ENCODE data around the gene DEFB131B. TPM values are rescaled to one million over a fixed set of nuclear protein-coding genes. Genes with fewer than 3 reads are reported as not detected.
"Not testable (repeated sequence)": the region's sequence is repeated elsewhere in the genome, so short reads cannot be mapped to it uniquely, and the experiment has no call there.

DEFB131B gene
- polyA plus RNA-seq, 1 experiment = not detected

DNA sequence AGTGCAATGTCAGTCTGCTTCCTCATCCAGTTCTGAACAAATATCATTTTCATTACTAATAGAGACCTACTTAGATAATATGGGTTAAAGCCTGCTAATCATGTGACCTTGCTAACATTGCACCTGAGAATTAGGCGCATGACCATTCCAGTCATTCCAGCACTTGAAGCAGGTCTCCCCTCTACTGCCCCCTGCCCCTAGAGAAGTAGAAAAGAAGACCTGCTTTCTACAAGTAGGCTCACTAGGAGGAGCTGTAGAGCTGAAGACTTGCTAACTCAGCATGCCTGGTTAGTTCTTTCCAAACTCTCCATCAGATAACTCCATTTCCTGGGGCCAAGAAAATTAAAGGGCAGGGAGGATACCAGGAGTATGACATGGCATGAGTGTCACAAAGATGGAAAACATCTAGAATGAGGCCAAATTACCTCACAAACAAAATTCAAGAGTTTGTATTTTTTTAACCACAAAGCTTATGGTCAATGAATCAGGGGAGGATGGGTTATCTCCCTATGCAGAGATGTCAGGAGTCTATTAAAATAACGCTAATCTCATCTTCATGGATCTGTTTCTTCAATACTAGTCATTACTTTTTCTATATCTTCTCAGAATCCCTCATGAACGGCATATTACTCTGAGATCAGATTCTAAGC is 14.2 kb upstream of the DEFB131B start:
- CTCF ChIA-PET = interaction anchor here (0.8 to 1.1 kb wide), 3 partner anchors 13 to 567 kb away, joined by 4 to 6 read pairs (median 5); no protein-coding TSS in a partner anchor
- peak; percentile 15 for DNase-seq (ENCODE audit: low read depth, low spot score)
- H3K9me3 ChIP-seq (ENCODE audit: control insufficient read depth, insufficient read depth, low read length); H3K4me3 ChIP-seq (ENCODE audit: low read depth, low read length); H3K27me3 ChIP-seq (ENCODE audit: control insufficient read depth, insufficient read depth, low read length); H3K27ac ChIP-seq (ENCODE audit: low read depth, low read length); POLR2A ChIA-PET: not testable (repeated sequence)
- TF ChIP-seq, protein P1, sequence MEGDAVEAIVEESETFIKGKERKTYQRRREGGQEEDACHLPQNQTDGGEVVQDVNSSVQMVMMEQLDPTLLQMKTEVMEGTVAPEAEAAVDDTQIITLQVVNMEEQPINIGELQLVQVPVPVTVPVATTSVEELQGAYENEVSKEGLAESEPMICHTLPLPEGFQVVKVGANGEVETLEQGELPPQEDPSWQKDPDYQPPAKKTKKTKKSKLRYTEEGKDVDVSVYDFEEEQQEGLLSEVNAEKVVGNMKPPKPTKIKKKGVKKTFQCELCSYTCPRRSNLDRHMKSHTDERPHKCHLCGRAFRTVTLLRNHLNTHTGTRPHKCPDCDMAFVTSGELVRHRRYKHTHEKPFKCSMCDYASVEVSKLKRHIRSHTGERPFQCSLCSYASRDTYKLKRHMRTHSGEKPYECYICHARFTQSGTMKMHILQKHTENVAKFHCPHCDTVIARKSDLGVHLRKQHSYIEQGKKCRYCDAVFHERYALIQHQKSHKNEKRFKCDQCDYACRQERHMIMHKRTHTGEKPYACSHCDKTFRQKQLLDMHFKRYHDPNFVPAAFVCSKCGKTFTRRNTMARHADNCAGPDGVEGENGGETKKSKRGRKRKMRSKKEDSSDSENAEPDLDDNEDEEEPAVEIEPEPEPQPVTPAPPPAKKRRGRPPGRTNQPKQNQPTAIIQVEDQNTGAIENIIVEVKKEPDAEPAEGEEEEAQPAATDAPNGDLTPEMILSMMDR (IDR thresholded peaks at IDR 0.05; ENCODE audit: low read depth, low read length) = peak; percentile 60

DNA sequence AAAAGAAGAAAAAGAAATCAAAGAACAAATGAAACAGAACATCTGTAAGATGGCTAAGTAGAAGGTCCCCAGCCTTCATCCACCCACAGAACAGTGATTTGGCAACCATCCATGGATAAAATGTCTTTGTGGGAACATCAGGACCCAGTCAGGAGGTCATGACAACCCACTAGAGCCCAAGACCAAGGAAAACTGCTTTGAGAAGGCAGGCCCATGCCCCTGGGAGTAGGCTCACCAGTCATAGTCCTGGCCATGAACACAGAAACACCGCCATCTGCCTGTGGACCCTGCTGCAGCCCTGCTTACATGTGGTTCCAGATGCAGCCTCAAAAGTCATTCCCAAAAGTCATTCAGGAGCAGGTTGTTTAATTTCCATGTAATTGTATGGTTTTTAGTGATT is 11.0 kb upstream of the DEFB131B start:
- H3K27me3 ChIP-seq (ENCODE audit: control insufficient read depth, insufficient read depth, low read length); DNase-seq (ENCODE audit: low read depth, low spot score); CTCF ChIA-PET; POLR2A ChIA-PET; H3K4me3 ChIP-seq (ENCODE audit: low read depth, low read length); H3K27ac ChIP-seq (ENCODE audit: low read depth, low read length); H3K9me3 ChIP-seq (ENCODE audit: control insufficient read depth, insufficient read depth, low read length): not testable (repeated sequence)

DNA sequence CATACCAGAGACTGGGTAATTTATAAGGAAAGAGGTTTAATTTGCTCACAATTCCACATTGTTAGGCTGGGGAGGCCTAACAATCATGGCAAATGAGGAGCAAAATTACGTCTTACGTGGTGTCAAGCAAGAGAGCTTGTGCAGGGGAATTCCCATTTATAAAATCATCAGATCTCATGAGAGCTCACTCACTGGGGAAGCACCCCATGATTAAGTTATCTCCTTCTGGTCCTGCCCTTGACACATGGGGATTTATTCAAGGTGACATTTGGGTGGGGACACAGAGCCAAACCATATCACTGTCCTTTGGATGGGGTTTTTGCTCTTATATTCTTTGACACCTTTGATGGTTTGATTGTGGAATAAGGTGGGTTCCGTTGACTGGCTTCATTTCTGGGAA is 8.3 kb upstream of the DEFB131B start:
- H3K27me3 ChIP-seq (ENCODE audit: control insufficient read depth, insufficient read depth, low read length); H3K9me3 ChIP-seq (ENCODE audit: control insufficient read depth, insufficient read depth, low read length); H3K27ac ChIP-seq (ENCODE audit: low read depth, low read length); H3K4me3 ChIP-seq (ENCODE audit: low read depth, low read length); POLR2A ChIA-PET; CTCF ChIA-PET; DNase-seq (ENCODE audit: low read depth, low spot score): not testable (repeated sequence)

DNA sequence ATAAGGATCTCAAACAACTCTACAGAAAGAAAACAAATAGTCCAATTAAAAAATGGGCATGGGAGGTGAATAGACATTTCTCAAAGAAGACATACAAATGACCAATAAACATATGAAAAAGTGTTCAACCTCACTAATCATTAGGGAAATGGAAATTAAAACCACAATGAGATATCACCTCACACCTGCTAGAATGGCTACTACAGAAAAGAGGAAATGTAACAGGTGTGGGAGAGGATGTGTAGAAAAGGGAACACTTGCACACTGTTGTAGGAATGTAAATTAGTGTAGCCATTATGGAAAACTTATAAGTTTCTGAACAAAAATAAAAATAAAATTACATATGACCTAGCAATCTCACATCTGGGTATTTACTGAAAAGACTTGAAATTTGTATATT is 7.6 kb upstream of the DEFB131B start:
- POLR2A ChIA-PET; CTCF ChIA-PET; H3K27me3 ChIP-seq (ENCODE audit: control insufficient read depth, insufficient read depth, low read length): not testable (repeated sequence)

DNA sequence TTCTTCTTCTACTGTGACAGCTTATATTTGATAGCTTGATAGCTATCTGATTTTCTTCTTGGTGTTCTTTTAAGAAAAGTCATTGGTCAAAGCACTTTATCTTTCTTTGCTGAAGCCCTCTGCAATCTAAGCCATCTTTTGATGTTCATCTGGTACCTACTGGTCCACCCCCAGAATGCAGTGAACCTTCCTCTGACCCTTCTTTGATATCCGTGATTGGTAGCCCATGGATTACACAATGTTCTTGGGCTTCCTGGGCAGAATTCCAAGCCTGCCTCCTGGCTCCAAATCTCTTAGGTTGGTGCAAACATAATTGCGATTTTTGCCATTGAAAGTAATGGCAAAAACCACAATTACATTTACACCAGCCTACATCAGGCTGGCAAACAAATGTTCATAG is 2.0 kb upstream of the DEFB131B start:
- CTCF ChIA-PET; H3K27me3 ChIP-seq (ENCODE audit: control insufficient read depth, insufficient read depth, low read length); H3K9me3 ChIP-seq (ENCODE audit: control insufficient read depth, insufficient read depth, low read length); H3K27ac ChIP-seq (ENCODE audit: low read depth, low read length); POLR2A ChIA-PET; DNase-seq (ENCODE audit: low read depth, low spot score); H3K4me3 ChIP-seq (ENCODE audit: low read depth, low read length): not testable (repeated sequence)

More for the DNA sequence above, 7.6 kb upstream of the DEFB131B start:
- H3K9me3 ChIP-seq (ENCODE audit: control insufficient read depth, insufficient read depth, low read length); DNase-seq (ENCODE audit: low read depth, low spot score); H3K27ac ChIP-seq (ENCODE audit: low read depth, low read length); H3K4me3 ChIP-seq (ENCODE audit: low read depth, low read length): not testable (repeated sequence)

DNA sequence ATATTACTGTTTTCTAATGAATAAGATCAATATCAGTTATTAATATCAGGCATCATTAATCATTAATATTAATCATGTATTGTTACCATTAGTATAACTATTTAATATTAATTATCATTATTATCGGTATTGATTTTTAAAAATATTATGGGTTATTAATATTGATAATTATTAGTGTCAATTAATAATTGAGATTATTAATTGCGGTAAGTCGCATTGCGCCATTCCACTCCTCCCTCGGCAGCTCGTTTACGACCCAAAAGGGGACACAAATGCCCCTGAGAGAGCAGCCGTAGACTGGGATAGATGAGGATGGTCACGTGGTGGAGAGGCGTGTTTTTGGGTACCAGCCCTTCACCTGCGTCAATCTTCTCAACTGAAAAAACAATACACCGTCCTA is 7.6 kb downstream of the DEFB131B start:
- H3K4me3 ChIP-seq (ENCODE audit: low read depth, low read length); DNase-seq (ENCODE audit: low read depth, low spot score); H3K27ac ChIP-seq (ENCODE audit: low read depth, low read length); H3K27me3 ChIP-seq (ENCODE audit: control insufficient read depth, insufficient read depth, low read length); H3K9me3 ChIP-seq (ENCODE audit: control insufficient read depth, insufficient read depth, low read length); POLR2A ChIA-PET; CTCF ChIA-PET: not testable (repeated sequence)

DNA sequence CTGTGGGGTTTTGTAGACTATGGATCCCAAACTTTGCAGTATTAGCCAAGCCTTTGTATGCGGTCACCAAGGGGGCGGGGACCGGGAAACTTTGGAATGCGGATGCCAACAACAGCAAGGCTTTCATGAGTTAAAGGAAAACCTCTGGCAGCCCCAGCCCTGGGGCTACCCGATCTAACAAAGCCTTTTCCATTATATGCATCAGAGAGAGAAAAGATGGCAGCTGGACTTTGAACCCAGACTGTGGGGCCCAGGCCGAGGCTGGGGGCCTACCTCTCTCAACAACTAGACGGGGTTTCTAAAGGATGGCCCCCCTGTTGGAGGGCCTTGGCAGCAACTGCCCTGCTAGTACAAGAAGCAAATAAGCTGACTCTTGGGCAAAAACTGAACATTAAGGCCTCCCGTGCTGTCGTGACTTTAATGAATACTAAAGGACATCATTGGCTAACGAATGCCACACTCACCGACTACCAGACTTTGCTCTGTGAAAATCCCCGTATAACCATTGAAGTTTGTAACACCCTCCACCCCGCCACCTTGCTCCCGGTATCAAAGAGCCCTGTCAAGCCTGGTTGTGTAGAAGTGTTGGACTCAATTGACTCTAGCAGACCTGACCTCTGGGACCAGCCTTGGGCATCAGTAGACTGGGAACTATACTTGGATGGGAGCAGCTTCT is 10.2 kb downstream of the DEFB131B start:
- H3K9me3 ChIP-seq (ENCODE audit: control insufficient read depth, insufficient read depth, low read length); H3K27ac ChIP-seq (ENCODE audit: low read depth, low read length); POLR2A ChIA-PET; CTCF ChIA-PET; H3K27me3 ChIP-seq (ENCODE audit: control insufficient read depth, insufficient read depth, low read length); DNase-seq (ENCODE audit: low read depth, low spot score); H3K4me3 ChIP-seq (ENCODE audit: low read depth, low read length): not testable (repeated sequence)

DNA sequence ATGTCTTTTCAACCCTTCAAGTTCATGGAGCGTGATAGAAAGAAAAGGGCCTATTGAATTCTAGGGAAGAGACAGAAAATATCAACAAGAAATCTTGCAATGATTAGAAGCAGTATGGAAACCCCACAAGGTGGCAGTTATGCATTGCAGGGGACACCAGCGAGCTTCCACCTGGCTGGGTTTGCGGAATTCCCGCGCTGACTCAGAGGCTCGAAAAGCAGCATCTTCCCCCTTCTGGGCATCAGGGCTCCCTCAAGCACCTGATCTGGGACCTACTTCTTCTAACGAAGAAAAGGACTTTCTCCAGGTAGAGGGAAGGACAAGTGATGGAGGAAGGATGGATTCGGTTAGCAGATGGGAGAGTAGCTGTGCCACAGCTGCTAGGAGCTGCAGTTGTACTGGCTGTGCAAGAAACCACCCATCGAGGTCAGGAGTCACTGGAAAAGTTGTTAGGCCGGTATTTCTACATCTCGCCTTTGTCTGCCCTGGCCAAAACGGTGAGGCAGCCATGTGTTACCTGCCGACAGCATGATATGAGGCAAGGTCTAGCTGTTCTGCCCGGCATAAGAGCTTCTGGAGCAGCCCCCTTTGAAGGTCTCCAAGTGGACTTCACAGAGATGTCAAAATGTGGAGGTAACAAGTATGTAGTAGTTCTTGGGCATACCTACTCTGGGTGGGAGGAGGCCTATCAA is 11.1 kb downstream of the DEFB131B start:
- POLR2A ChIA-PET; H3K27me3 ChIP-seq (ENCODE audit: control insufficient read depth, insufficient read depth, low read length); H3K27ac ChIP-seq (ENCODE audit: low read depth, low read length); CTCF ChIA-PET; H3K9me3 ChIP-seq (ENCODE audit: control insufficient read depth, insufficient read depth, low read length); H3K4me3 ChIP-seq (ENCODE audit: low read depth, low read length); DNase-seq (ENCODE audit: low read depth, low spot score): not testable (repeated sequence)
